ENCODE data around the gene CLSTN2.

CLSTN2 gene

DNA sequence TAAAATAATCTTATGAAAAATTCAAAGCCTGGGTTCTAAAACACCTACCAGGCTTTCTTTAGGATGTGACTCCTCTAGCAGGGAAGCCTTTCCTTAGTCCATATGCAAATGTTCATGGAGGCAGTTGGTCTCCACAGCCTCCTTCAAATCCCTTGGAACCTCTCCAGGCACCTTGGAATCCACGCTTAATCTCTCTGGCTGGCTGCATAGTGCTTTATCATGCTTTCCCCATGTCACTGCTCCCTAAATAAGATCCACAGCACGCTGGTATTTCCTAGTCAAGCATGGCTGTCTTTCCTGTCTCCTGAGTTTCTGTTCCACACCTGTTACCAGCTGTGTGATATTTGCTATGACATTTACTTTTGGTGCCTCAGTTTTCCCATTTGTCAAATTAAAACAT is 71.3 kb downstream of the CLSTN2 start:
- DNase-seq (ENCODE audit: low read depth in 2 of 2) = no peak

DNA sequence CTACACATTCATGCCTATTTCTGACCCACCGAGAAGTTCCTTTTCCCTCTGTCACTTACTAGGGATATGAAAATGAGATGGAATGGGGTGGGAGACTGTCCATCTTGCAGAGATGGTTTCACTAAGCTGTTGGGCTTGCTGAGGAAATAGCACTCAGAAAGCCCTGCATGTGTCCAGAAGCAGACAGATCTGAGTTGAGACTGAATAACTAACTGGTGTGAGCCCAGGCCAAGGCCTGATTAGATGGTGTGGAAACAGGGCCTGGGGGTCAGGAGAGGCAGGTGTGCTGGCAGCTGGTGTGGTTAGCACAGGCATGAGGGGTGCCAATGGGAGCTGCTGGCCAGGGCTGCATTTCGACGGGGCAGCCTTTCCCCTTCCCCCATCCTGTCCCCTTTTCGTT is 72.1 kb downstream of the CLSTN2 start:
- DNase-seq (ENCODE audit: low read depth in 2 of 2) = no peak

DNA sequence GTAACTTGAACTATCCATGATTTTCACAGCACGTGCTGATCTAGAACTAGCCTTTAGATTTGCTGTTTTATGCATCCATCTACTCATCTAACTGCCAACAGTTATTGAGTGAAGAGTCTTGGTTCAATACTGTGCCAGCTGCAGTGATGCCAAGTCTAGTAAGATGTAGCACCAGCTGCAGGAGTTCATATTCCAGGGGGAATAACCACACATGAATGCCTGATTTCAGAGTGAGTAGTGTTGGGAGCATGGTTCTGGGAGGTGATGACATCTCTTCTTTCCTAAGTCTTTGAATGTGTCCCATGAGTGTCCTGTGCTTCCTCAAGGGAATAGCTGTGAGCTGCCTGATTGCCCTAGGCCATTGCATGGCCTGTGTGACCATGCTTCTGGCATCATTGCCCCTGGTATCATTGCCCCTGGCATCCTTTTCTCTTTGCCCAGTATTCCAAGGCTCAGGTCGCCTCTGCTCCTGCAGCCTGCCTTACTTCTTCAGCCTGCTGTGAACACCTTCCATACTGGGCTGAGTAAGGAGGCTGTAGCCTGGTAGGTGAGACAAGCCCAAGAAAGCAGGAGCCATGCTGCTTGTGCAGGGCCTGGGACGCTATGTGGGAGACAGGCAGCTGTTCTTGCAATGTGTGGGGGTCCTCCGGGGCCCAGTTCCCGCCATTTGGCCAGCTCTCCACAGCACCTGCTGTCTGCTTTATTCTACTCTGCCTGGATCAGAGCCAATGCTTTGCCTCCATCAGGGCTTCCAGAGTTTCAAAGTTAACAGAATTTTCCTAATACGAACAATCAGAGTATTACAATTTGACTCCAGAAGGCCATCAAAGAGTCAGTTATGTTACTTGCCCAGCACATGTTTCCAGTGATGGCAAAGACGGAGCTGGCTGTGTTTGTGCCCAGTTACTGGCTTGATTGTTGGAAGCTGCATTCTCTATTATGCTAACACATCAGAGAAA is 73.2 kb downstream of the CLSTN2 start:
- no peak for DNase-seq (ENCODE audit: low read depth in 2 of 2)

DNA sequence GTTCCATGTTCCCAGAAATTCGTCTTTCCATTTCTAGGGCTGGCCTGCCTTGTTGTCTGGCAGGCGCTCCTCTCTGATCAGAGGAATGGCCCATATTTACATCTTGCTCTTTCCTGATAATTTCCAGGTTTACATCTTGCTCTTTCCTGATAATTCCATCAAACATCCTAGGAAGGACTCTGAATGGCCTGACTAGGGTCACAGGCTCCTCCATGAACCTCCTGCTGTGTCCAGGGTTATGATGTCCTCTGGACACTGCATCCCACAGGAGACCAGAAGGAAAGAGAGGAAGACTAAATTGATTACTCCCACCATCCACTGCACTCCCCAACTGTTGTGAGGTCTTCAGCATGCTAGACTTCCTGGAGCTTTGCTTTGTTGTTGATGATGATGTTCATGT is 75.4 kb downstream of the CLSTN2 start:
- DNase-seq (ENCODE audit: low read depth in 2 of 2) = no peak

DNA sequence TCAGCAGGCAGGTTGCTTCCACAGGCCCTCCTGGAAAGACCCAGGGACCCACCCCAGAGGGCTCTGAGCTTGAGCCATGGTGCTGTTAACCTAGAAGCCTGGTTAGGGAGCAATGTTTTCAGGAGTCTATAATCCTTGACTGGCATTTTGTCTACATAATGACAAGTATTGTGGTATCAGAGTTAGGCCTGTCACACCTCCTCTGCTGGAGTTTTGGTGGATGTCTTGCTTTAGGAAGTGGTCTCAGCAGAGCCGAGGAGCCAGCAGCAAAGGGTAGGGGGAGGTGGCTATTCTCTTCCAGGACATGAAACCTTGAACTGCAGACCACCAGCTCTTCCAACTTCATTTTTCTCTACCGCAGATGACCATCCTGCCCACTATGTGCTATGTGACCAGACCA is 76.1 kb downstream of the CLSTN2 start:
- DNase-seq (ENCODE audit: low read depth in 2 of 2) = no peak

DNA sequence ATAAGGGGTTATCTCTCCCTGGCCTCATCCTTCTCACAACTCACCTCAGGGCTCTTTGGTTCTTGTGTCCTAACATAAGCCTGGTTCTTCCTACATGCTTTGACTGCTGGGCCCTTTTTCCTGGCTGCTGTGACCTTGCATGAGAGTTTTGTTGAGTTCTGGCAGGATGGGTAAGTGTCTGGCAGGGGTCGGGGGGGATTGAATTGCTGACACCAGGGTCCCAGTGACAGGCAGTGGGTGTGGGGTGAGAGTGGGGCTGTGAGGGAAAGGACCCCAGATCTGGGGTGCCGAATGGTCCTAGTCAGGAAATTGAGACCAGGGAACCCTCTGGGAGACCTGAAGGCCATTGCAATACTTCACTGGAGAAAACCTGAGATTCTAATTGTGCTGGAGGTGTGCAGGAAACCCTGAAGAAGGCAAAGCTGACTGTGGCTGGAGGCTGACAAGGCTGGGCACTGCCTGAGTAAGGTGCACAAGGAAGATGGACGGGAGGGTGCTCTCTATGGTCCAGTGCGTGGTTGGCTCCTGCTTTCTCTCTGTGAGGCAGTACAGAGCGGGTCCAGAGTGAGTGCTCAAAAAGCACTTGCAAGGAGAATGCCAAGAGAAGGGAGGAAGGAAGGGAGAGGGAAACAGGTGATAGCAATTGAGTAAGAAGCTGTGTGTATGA is 76.8 kb downstream of the CLSTN2 start:
- DNase-seq (ENCODE audit: low read depth in 2 of 2) = no peak

DNA sequence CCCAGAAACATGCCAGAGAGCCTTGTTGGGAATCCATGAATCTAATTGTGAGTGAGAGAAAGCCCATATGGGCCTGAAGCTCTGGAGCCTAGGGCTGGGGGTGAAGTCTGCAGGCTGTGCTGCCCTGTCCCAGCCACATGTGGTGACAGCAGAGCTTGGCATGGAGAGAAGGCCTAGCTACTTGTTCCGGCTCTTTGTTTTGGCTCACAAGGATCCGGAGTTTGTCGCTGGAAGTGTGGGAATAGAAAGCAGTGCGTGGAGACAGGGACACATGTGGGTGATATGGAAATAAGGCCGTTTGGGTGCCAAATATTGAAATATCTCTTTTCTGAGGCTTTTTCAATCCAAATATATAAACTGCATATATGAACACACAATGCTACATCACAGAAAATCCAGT is 78.2 kb downstream of the CLSTN2 start:
- no peak for DNase-seq (ENCODE audit: low read depth in 2 of 2)

DNA sequence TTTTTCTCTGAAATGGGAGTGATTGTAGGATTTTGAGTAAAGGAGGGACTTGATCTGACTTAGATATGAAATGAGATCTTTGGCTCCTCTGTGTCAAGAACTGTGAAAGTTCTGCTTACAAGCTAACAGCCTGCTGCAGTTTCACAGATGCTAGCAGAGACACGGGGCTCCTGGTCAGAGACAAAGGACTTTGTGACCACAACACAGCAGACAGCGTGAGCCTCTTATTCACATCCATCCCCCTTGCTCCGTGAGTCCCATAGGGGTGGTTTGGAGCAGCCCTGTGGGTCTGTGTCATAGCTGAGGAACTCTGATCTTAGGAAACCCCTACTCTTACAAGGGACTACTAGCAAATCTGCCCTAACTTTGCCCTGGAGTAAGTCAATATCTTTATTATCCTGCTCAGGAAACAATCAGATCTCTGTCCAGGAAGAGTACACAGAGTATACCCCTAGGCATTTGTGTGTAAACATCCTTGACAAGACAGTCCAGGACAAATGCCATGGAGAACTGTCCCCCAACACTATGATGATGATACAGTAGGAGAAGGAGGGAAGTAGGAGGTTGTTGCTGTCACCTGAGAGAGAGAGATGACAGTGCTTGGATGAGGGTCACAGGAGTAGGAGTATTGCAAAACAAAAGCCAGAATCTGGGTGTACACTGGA is 80.0 kb downstream of the CLSTN2 start:
- DNase-seq (ENCODE audit: low read depth in 2 of 2) = no peak

DNA sequence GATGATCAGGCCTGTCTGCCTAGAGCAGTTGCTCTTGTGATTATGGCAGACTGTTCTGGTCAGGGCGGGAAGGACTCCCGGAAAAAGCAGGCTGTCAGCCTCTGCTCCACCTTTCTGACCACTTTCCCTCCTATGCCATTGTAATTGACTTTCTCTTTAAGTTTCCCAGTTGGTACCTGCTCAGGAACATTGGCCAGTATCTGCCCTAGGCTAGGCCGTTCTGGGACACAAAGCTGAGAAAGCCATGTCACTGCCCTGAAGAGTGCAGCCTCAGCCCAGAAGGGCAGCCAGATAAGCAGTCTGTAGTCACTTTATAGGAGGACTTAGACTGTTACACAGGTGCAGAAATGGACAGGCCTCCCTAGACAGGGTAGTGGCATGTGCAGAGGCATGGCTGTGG is 80.8 kb downstream of the CLSTN2 start:
- DNase-seq (ENCODE audit: low read depth in 2 of 2) = no peak

DNA sequence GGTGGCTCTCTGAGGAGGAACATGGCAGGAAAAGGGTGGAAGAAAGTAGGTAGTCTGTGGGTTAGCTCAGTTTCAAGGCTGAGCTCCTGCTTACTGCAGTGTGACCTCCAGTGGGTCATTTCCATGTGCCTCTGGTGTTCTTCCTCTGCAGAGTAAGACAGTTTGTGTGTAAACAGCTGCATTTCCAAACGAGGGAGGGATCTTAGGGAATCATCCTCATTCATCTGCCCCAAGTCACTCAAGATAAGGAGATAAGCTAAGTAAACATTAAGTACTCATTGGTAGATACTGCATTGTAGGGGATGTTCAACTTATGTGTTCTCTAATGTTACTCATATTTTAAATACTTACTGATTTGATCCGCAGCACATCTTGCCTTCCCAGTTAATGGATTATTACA is 83.6 kb downstream of the CLSTN2 start:
- no peak for DNase-seq (ENCODE audit: low read depth in 2 of 2)

DNA sequence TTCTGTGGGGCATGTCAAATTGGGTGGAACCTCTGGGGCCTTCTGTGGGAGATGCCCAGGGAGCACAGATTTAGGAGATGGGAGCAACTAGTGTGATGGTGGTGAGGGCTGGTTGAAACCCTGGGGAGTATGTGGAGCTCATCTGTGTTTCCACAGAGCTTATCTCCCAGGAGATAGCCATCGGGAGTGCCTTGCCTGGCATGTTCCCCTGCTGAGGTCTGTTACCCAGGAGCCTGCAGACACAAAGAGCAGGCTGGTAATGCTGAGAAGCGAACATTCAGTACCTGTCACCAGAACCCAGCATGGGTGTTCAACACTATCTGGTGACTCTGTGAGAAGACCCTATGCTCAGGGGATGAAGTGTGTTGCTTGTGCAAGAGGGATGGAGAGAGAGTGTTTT is 85.0 kb downstream of the CLSTN2 start:
- DNase-seq (ENCODE audit: low read depth in 2 of 2) = no peak

DNA sequence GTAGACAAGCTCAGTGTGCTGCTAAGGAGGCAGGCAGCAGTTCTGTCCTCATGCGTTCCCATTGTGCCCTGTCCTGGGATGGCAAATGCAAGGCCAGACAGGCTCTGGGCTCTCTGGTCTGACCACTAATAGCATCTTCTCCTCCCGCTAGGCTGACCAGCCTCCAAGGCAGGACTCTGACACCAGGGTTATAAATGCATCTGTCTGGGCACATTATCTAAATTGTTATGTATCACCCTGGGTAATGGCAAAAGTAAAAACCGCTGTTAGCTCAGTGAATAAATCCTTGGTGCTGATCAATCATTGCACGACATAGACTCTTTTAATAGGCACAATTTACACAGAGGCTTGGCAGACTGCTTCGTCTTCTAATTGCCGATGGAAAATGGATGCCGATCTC is 85.6 kb downstream of the CLSTN2 start:
- no peak for DNase-seq (ENCODE audit: low read depth in 2 of 2)

DNA sequence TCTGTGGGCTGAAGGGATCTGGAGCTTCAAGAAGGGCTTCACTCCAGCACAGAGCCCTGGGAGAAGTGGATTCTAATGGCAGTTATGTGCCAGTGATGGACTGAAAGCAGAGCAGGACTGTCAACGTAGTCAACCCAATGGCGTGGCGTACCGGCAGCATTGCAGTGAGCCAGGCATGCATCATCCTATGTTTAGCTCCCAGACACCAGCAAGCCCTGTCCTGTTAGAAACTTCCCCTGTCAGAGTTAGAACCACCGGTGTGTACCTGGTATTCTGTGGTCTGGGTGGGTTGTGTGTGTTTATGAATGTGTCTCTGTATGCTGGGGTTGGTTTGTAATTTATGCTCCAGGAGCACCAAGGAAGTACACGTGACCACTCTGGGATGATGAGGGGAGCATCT is 86.3 kb downstream of the CLSTN2 start:
- DNase-seq (ENCODE audit: low read depth in 2 of 2) = no peak

DNA sequence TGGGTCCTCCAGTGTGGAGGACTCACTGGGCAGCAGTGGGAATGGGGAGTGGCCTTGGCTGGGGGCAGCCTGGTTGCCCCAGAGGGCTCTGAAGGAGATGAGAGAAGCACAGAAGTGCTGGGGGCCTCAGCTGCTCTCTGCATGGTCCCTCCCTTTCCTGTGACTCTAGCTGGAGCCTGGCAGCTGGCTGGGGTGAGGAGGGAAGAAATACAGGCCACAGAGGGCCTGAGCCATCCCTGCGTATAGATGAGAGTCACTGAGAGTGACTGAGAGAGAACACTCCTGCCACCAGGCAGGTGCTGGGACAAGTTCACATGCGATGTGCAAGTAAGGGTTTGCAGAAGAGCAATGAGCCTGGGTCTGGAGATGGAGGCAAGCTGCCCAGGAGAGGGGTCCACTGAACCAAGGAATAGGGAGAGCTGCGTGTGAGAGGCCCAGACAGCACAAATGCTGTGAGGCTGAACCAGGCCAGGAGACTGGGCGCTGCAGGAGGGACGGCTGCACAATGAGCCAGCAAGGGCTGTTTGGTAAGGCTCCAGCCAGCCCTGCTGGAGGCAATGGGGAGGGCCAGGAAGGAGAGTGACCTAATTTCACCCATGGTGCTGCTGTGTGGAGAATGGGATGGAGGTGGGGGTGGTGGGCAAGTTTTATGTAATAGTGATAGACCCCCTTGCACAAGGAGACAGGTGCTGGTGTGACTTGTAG is 87.2 kb downstream of the CLSTN2 start:
- no peak for DNase-seq (ENCODE audit: low read depth in 2 of 2)

DNA sequence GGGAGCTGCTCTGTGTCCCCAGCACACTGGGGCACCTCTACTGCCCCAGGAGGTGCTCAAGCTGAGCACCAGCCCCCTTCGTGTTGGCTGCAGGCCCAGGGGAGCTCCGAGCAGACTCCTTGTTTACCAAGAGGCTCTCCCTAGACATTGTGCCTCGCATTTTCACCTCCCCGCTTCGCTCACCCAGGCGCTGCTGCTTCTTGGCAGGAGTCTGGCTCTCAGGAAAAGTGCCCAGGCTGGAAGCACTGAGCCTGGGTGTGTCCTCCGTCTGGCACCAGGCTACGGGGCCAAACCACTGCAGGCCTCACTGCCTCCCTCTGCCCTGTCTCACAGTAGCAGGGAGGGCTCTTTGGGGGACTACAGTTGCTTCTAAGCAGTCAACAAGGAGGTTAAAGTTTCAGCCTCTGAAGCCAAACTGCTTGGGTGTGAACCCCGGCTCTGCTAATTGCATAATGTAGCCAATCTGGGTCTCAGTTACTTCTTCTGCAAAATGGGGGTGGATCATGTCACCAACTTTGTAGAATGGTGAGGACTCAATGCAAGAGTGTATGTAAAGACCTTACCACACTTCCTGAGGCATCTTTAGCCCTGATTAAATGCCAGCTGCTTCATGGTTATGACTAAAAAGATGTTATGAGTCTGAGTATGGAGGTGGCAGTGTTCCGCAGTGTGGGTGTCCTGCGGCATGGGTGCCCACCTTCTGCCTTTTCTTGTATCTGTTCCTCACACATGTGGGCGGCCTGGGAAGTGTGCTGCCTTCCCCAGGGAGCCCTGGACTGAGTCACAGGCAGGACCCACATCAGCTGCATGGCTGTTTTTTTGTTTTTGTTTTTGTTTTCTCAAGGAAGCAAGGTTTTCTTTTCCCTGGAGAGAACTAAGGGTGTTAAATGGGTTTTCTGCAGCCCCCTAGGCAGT is 88.9 kb downstream of the CLSTN2 start:
- no peak for DNase-seq (ENCODE audit: low read depth in 2 of 2)

DNA sequence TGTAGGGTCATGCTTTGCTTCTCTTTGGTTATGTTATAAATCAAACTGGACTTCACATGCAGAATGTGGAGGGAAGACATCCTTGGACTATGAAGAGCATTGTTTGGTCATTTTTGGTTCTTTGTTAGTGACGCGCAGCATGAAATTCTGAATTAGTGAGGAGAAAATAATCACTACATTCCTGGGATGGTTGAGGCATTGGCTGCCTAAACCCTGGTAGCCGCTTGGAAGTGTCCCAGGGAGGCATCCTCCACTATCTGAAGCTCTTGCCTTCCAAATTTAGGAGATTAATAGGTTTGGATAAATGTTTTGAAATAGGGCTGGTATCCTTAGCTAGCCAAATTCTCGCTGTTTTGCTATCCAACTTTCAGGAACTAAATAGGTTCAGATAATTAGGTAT is 96.2 kb downstream of the CLSTN2 start:
- DNase-seq (ENCODE audit: low read depth in 2 of 2) = no peak

DNA sequence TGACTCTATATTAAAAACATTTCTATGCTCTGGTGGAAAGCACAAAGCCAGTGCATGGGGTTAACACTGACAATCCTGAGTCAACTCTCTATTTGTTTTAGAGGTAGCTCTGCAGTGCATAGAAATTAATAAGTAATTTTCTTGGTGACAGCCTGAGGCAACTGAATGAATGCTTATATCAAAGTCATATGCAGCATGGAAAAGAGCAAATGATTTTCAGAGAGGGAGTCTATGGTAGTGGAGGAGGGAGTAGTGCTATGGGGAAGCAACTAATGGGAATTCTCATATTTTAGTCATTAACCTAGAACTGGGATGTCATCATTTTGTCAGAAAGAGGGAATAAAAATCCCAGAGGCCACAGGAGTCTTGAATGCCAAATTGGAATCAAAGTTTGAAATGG is 99.1 kb downstream of the CLSTN2 start:
- no peak for DNase-seq (ENCODE audit: low read depth in 2 of 2)

DNA sequence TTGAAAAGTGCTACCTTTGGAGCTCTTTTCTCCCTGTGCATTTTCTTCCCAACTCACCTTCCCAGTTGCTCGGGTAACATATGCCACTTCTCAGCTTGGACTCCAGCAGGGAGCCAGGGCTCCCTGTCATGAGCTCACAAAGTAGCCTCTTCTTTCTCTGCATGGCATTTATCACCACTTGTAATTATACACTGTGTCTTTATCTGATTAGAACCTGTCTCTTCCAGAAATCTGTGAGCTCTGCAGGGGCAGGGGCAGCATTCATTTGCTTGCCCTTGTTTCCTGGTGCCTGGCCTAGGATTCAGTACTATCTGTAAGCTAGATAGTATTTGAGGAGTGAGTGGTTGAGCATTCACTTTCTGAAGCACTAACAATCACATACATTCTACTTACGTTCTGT is 100.9 kb downstream of the CLSTN2 start:
- DNase-seq (ENCODE audit: low read depth in 2 of 2) = no peak

DNA sequence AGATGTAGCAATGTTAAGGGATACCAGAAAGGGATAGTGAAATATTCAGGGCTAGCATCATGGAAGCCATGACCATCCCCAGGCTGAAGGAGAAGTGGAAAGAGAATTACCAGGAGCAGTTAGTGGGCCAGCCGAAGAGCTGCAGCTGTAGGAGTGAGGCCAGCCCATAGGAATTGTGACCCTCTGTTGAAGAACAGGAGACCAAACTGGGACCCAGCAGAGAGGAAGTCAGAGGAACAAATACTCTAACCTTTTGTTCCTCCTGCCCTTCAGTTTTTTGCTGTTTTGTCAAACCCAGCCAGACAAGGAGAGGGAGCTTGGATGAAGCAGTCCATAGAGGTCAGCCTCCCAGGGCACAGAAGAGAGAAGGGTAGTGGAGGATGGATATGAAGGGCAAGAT is 115.4 kb downstream of the CLSTN2 start:
- DNase-seq (ENCODE audit: low read depth in 2 of 2) = no peak

DNA sequence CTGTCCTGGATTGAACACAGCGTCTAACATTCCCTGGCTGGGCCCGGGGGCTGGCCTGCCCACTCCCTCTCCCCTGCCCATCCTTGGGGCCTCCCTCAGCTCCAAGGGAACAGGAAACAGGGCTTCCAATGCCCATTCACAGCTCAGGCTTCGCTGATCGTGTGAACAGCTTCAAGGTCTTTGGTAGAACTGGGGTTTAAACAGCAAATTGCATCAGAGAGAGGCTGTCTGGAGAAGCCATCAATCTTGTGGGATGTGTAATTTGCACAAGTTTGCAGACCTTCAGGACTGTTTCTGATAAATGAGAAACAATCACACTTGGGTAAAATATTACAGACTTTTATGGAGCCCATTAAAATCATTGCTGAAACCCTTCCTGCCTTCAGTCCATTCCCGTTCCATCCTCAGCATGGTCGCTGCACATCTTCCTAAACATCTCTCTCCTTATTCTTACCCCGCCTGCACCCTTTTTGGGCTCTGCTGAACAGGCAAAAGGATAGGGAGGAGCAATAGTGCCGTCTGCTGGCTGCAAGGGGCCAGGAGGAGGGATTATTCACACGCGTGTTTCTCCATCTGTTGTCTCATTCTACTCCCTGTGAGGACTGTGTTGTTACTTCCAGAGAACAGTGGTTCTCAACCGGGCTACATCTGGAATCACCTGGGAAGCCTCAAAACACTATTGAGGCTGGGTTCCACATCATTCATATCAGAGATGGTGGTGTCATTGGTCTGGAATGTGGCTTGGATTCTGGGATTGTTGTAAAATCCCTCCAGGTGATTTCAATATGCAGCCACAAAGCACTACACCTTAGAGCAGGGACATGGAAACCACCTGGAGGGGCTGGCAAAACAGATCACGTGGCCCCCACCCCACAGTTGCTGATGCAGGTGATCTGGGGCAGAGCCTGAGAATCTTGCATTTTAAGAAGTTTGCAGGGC is 116.3 kb downstream of the CLSTN2 start:
- DNase-seq (ENCODE audit: low read depth in 2 of 2) = no peak

Data from stimulated activated CD8-positive, alpha-beta memory T cell treated with anti-CD3 and anti-CD28 coated beads, Interleukin-7, amount 100 ng/mL, for 4 hours (primary cell).